Omental fat pad (tissue), 4 donors: Measurements from ENCODE around the gene RABL6. TPM values are rescaled to one million over a fixed set of nuclear protein-coding genes. Genes with fewer than 3 reads are reported as not detected.

Experiments
- ATAC-seq: fragments of 150-250 bp; one replicate; pipeline ENCODE4 v1.9.1; 2016; ENCODE audit warnings: mild to moderate bottlenecking, moderate library complexity; ENCODE audit not compliant: low FRiP score
- DNase-seq: peaks from one replicate; pipeline ENCODE4 v3.0.0-alpha.2; 2019; ENCODE audit warnings: low spot score
- small RNA-seq: library from RNA; depleted of rRNA; stranded (forward); fragments of <200 nt; gene quantifications from one replicate; pipeline ENCODE3, GENCODE V24; 2016
- total RNA-seq, 4 donors: library from RNA; depleted of rRNA; stranded (reverse); fragments of >200 nt; gene quantifications; one replicate each; pipeline ENCODE4 v1.1.0, GENCODE V29; 2016
- TF ChIP-seq, protein P1 (sequence below), 3 donors: fragments of 450-650 bp; IDR thresholded peaks; one replicate each; pipeline ENCODE4 v1.5.1; 2016 to 2017; ENCODE audit warnings: antibody characterized with exemption in 3 of 3, mild to moderate bottlenecking in 3 of 3, moderate library complexity in 2 of 3

The RABL6 gene
- total RNA-seq, 4 donors from 2014 or later, result 33.7 to 46.9 (median 44.9) TPM

DNA sequence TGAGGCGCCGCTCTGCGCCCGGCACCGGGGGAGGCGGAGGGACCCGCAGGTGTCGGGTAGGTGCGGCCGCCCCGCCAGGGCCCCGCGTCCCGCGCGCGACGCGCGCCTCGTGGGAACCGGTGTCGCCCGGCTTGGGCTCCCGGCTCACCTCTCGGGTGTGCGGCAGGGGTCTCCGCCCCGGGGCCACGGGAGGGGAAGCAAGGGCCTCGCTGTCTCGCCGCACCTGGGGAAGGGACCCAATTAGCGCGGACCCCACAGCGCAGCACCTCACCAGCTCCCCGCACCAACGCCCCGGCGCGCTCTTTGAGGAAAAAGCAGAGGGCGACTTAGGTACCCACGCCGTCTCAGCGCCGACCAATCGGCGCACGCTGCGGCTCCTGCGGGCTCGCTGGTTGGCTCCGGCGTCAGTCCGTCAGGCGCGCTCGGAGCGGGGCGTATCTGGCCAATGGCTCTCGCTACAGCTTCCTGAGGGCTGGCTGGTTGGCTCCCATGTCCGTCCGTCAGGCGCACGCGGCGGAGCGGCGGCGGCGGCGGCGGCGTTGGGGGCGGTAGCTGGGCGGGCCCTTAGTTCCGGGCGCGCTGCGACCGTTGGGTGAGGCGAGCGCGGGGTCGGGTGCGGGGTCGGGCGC, 78.3 kb downstream of the RABL6 start, which contains the start of gene TRAF2:
Gene TRAF2, plus strand, starts transcription at position 567 of the 629 bp plus-strand sequence. CDS start 12,225 bp downstream, outside the sequence.
- peak; percentile 91 for DNase-seq
- peak; percentile 99 for ATAC-seq
- TF ChIP-seq, protein P1, sequence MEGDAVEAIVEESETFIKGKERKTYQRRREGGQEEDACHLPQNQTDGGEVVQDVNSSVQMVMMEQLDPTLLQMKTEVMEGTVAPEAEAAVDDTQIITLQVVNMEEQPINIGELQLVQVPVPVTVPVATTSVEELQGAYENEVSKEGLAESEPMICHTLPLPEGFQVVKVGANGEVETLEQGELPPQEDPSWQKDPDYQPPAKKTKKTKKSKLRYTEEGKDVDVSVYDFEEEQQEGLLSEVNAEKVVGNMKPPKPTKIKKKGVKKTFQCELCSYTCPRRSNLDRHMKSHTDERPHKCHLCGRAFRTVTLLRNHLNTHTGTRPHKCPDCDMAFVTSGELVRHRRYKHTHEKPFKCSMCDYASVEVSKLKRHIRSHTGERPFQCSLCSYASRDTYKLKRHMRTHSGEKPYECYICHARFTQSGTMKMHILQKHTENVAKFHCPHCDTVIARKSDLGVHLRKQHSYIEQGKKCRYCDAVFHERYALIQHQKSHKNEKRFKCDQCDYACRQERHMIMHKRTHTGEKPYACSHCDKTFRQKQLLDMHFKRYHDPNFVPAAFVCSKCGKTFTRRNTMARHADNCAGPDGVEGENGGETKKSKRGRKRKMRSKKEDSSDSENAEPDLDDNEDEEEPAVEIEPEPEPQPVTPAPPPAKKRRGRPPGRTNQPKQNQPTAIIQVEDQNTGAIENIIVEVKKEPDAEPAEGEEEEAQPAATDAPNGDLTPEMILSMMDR (IDR thresholded peaks at IDR 0.05), result no peak

DNA sequence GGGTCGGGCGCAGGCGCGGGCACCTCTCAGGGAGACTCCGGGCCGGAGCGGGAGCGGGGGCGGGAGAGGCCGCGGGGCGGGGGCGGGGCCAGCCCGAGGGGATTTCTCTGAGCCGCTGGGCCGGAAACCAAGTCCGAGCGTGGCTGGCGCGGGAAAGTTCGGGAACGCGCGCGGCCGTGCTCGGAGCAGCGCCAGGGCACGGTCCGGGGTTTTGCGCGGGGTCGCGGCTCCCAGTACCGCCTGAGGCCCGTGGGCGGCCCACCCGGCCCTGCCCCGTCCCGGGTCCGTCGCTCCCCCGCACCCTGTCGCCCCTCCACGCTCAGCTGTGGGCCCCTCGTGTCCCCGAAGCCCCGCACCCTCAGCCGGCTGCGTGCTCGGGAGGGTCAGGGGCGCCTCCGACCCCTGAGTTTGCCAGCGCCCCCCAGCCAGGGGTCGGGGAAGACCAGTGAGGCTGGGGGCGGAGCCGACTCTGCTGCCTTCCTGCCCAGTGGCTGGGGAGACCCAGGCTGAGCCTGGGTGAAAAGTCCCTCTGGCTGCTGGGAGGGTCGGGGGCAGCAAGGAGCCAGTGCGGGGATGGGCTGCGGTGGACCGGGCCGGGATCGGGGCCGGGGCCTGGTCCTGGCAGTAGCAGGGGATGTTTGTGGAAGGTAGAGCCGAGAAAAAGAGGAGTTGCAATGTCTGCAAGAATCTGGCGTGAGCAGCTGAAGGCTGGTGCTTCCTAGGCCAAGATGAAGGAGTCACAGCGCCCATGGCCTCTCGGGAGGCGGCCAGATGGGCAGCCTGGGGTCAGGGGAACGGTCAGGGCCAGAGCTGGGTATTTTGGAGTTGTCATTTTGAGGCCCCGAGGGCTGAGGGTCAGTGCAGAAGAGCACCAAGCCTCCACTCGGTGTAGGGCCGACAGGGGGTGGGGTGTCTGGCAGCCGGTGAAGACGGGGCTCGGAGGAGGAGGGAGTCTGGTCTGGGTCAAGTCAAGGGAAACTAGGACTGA, 79.2 kb downstream of the RABL6 start:
- ATAC-seq (peak; percentile 65), DNase-seq (no peak)
- TF ChIP-seq, protein P1 (IDR thresholded peaks at IDR 0.05), result no peak

DNA sequence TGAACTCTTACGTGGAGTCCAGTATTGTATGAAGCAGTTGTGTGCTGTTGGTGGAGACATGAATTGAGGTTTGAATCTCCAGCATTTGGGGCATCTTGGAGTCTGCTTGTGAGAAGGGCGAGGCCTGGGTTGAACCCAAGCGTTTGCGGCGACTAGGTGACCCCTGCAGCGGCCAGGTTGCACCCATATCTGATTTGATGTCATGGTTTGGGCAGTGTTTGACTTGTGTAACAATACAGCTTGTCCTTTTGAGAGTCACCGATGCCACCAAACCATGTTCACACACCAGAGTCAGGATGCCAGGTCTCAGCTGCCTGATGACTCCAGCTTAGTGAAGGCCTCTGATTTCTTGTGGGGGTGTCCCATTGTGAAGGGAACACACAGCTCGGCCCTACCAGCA, 80.7 kb downstream of the RABL6 start:
- ATAC-seq (no peak), DNase-seq (no peak)
- TF ChIP-seq, protein P1 (IDR thresholded peaks at IDR 0.05), result no peak

DNA sequence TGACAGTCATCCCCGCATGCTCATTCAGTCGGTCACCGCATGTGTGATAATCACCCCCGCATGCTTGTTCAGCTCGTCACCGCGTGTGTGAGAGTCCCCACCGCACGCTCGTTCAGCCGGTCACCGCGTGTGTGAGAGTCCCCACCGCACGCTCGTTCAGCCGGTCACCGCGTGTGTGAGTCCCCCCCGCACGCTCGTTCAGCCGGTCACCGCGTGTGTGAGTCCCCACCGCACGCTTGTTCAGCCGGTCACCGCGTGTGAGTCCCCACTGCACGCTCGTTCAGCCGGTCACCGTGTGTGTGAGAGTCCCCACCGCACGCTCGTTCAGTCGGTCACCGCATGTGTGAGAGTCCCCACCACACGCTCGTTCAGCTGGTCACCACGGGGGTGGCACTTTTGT, 82.1 kb downstream of the RABL6 start:
- DNase-seq, result no peak
- no peak for ATAC-seq
- TF ChIP-seq, protein P1 (IDR thresholded peaks at IDR 0.05), result no peak

DNA sequence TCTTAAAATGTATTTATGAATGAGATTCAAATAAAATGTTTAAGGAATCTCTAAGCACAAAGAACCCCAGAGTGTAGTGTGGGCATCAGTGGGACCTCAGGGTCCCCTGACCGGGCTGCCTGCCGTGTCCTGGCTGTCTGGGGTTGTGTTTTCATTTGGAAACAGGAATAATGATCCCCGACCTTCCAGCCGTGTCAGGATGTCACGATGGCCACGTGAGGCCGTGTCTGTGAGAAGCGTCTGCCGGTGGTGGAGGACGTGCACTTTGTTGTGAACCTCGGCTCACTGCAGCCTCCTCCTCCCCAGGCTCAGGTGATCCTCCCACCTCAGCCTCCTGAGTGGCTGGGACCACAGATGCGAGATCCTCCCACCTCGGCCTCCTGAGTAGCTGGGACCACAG, 82.9 kb downstream of the RABL6 start:
- ATAC-seq (no peak), DNase-seq (no peak)
- TF ChIP-seq, protein P1 (IDR thresholded peaks at IDR 0.05), result no peak

Small RNA genes within 50 kb of the gene (small RNA-seq; reads per million reads assigned to genes)
- gene AL355987.2 (not detected), gene ATP6V1G1P3 (not detected), gene MIR4292 (not detected), gene MIR4479 (not detected)

Other genes with a start within 250 kb of the RABL6 start
- gene EGFL7, start 145.0 kb upstream of the RABL6 start, total RNA-seq, result 100 to 1,000 TPM in 3 of 4 donors, 10 to 100 TPM in 1; 50.6 to 274 (median 145) TPM
- gene AGPAT2, start 120.5 kb upstream of the RABL6 start, total RNA-seq, result 100 to 1,000 TPM; 391 to 854 (median 473) TPM
- gene DIPK1B, start 95.4 kb upstream of the RABL6 start, total RNA-seq, result 10 to 100 TPM in 1 of 4 donors, 1 to 10 TPM in 3; 4.4 to 12.8 (median 7.5) TPM
- gene LCN10, start 65.0 kb upstream of the RABL6 start, total RNA-seq, result 10 to 100 TPM in 1 of 4 donors, 1 to 10 TPM in 3; 3.5 to 10.2 (median 5.0) TPM
- gene LCN6, start 59.4 kb upstream of the RABL6 start, total RNA-seq, result 10 to 100 TPM in 2 of 4 donors, 1 to 10 TPM in 2; 5.0 to 24.1 (median 9.0) TPM
- gene LCN8, start 49.7 kb upstream of the RABL6 start, total RNA-seq, result not detected
- gene LCN15, start 43.4 kb upstream of the RABL6 start, total RNA-seq, result not detected
- gene TMEM141, start 16.6 kb upstream of the RABL6 start, total RNA-seq, result 10 to 100 TPM; 43.1 to 88.1 (median 70.9) TPM
- 1 to 10 TPM; 1.5 to 2.8 (median 1.9) TPM for gene CCDC183, start 11.6 kb upstream of the RABL6 start, total RNA-seq
- gene AJM1, start 34.5 kb downstream of the RABL6 start, total RNA-seq, result 1 to 10 TPM in 1 of 4 donors, under 1 TPM in 3; 0.72 to 2.5 (median 0.78) TPM
- 10 to 100 TPM; 27.1 to 53.9 (median 40.9) TPM for gene PHPT1, start 41.5 kb downstream of the RABL6 start, total RNA-seq
- 1 to 10 TPM; 1.4 to 3.9 (median 1.7) TPM for gene MAMDC4, start 44.4 kb downstream of the RABL6 start, total RNA-seq
- 100 to 1,000 TPM; 281 to 323 (median 308) TPM for gene EDF1, start 58.4 kb downstream of the RABL6 start, total RNA-seq
- 1 to 10 TPM; 3.2 to 9.1 (median 5.1) TPM for gene TRAF2, start 78.6 kb downstream of the RABL6 start, total RNA-seq
- gene FBXW5, start 136.8 kb downstream of the RABL6 start, total RNA-seq, result 100 to 1,000 TPM; 154 to 242 (median 185) TPM
- 1 to 10 TPM in 1 of 4 donors, not detected in 3; 4.3 TPM for gene C8G, start 137.3 kb downstream of the RABL6 start, total RNA-seq
- gene LCN12, start 144.3 kb downstream of the RABL6 start, total RNA-seq, result under 1 TPM in 1 of 4 donors, not detected in 3; 0.46 TPM
- gene PTGDS, start 169.6 kb downstream of the RABL6 start, total RNA-seq, result 100 to 1,000 TPM in 2 of 4 donors, 10 to 100 TPM in 2; 76.9 to 173 (median 118) TPM
- under 1 TPM in 3 of 4 donors, not detected in 1; 0.28 to 0.47 (median 0.36) TPM for gene LCNL1, start 175.0 kb downstream of the RABL6 start, total RNA-seq
- gene PAXX, start 184.5 kb downstream of the RABL6 start, total RNA-seq, result 10 to 100 TPM; 22.0 to 37.0 (median 31.6) TPM
- 1 to 10 TPM in 3 of 4 donors, under 1 TPM in 1; 0.95 to 9.7 (median 4.7) TPM for gene CLIC3, start 188.6 kb downstream of the RABL6 start, total RNA-seq
- 10 to 100 TPM; 15.4 to 31.5 (median 25.9) TPM for gene ABCA2, start 220.3 kb downstream of the RABL6 start, total RNA-seq
- 1 to 10 TPM in 1 of 4 donors, under 1 TPM in 2, not detected in 1; 0.19 to 3.6 (median 0.31) TPM for gene FUT7, start 224.1 kb downstream of the RABL6 start, total RNA-seq
- gene NPDC1, start 238.2 kb downstream of the RABL6 start, total RNA-seq, result 10 to 100 TPM; 37.2 to 70.5 (median 58.5) TPM
- gene ENTPD2, start 246.1 kb downstream of the RABL6 start, total RNA-seq, result under 1 TPM in 3 of 4 donors, not detected in 1; 0.25 to 0.72 (median 0.28) TPM